GM21825 (cell line): ENCODE results near the gene CRTC3.
"Not testable (repeated sequence)": the region's sequence is repeated elsewhere in the genome, so short reads cannot be mapped to it uniquely, and the experiment has no call there.

Experiments used
- ATAC-seq: cut with Tn5 transposase; IDR thresholded peaks from one replicate; pipeline ENCODE4 v1.9.1; 2021; ENCODE audit warnings: mild to moderate bottlenecking, moderate library complexity; ENCODE audit not compliant: unreplicated experiment

The CRTC3 gene, protein sequence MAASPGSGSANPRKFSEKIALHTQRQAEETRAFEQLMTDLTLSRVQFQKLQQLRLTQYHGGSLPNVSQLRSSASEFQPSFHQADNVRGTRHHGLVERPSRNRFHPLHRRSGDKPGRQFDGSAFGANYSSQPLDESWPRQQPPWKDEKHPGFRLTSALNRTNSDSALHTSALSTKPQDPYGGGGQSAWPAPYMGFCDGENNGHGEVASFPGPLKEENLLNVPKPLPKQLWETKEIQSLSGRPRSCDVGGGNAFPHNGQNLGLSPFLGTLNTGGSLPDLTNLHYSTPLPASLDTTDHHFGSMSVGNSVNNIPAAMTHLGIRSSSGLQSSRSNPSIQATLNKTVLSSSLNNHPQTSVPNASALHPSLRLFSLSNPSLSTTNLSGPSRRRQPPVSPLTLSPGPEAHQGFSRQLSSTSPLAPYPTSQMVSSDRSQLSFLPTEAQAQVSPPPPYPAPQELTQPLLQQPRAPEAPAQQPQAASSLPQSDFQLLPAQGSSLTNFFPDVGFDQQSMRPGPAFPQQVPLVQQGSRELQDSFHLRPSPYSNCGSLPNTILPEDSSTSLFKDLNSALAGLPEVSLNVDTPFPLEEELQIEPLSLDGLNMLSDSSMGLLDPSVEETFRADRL

GRCh38 chr15:90529371-90530249 is at the start of gene CRTC3:
CRTC3 (plus strand) TSS chr15:90529923; CDS start chr15:90530072, 149 bp downstream.
- ATAC-seq = peak; percentile 80

- ATAC-seq = no peak
Observed at GRCh38 chr15:90481023-90481422, 48.7 kb upstream of the CRTC3 start.

- no peak for ATAC-seq
Observed at GRCh38 chr15:90482124-90483011, 47.4 kb upstream of the CRTC3 start.

- ATAC-seq = no peak
Observed at GRCh38 chr15:90483012-90483307, 46.8 kb upstream of the CRTC3 start.

DNA sequence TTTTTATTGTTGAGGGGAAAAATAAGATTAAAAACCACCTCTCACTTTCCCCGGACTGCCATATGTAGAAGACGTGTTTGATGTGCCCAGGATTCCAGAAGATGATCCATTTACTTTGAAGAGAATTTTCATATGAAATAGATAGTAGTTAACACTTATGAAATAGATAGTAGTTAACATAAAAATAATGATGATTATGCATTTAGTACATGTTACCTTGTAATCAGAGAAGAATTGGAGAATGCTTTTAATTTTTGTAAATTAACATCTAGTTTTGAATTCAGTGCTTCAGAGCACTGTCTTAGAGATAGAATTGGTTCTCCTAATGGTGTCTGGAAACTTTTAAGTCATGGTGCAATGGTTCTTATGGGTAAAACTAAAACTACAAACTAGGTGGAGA is 46.1 kb upstream of the CRTC3 start:
- ATAC-seq = no peak

GRCh38 chr15:90487186-90487585 is 42.5 kb upstream of the CRTC3 start:
- ATAC-seq = no peak

DNA sequence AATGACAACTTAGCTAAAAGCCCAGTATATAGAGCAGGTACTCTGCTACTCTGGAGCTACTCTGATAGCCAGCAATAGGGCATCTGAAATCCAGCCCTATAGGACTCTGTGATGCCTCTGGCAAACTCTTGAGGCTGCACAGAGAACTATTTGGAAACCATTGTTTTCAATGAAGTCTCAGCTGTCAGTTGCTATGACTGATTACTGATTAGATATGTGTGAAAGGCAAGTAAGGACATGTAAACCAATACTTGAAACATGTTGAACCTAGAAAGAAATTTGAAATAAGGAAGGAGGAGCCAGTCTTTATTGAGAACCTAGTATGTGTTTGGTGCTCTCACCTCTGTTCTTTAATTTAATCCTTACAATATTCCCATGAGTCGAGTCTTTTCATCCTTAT is 40.2 kb upstream of the CRTC3 start:
- ATAC-seq = no peak

GRCh38 chr15:90489944-90490343 is 39.8 kb upstream of the CRTC3 start:
- no peak for ATAC-seq

DNA sequence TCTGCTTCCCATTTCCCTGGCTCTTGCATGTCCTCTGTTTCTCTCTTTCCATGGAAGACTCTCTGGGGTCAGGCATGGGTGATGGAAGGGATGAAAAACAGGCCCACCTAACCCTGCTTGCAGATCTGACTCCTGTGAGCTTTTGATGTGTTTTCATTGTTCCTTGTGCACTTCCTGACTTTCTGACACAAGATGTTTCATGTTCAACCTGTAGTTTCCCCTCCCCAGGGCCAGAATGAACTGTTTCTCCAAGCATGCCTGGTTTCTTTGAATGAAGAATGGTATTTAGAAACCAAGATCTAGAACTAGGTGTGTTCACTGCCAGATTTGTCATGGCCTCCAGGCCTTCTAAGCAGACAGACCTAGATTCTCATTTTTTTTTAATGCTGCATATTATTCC is 36.1 kb upstream of the CRTC3 start:
- ATAC-seq = no peak

- no peak for ATAC-seq
Observed at GRCh38 chr15:90495067-90495466, 34.7 kb upstream of the CRTC3 start.

DNA sequence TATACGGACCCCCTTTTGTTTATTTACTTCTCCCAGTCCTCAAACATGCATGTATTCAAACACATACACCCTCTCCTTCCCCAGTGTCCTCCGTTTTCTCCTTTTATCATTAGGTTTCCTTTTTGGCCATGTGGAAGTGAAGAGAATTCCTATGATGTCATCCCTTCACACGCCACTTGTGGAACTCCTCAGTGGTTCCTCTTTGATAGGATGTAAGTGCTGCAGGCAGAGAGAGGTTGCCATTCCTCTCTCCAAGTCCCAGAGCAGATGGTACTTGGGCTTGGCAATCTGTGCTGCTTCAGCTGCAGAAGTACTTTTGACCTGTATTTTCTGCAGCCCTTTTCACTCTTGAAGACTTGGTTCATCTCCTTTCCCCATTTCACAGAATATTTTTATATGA is 32.9 kb upstream of the CRTC3 start:
- no peak for ATAC-seq

DNA sequence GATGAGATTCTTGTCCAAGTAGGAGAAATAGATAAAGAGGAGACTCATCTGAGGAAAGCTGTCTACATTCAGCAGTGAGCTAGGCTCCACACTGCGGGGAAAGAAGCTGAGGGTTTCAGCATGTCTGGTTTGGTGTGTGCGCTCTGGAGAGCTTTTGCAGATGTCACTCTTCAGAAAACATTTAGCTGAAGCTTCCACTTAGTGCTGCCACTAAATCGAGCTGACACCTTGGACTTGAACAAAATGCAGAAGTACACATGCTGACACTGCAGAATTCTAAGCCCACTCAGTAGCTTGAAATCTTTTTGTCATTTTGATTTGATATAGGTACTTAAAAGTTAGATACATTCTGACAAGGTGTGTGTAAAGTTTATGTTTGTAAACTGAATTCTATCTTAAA is 32.3 kb upstream of the CRTC3 start:
- no peak for ATAC-seq

GRCh38 chr15:90497912-90498311 is 31.8 kb upstream of the CRTC3 start:
- no peak for ATAC-seq

DNA sequence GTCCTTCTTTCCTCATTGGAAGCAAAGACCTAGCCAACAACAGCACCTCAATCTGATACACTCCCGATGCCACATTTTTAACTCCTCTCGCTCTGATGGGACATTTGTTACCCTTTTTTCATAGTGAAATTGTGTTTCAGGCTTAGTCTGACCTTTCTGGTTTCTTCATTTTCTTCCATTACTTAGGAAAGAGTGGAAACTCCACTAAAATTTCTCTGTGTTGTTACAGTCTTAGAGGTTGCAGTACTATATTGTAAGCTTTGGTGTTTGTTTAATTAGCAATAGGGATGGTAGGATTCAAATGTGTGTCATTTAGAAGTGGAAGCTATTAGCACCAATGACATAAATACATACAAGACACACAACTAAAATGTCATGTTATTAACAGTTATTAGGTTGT is 29.6 kb upstream of the CRTC3 start:
- no peak for ATAC-seq

- no peak for ATAC-seq
Observed at GRCh38 chr15:90501898-90502297, 27.8 kb upstream of the CRTC3 start.

- not testable (repeated sequence) for ATAC-seq
Observed at GRCh38 chr15:90510781-90511180, 18.9 kb upstream of the CRTC3 start.

- ATAC-seq = not testable (repeated sequence)
Observed at GRCh38 chr15:90511211-90511618, 18.5 kb upstream of the CRTC3 start.

DNA sequence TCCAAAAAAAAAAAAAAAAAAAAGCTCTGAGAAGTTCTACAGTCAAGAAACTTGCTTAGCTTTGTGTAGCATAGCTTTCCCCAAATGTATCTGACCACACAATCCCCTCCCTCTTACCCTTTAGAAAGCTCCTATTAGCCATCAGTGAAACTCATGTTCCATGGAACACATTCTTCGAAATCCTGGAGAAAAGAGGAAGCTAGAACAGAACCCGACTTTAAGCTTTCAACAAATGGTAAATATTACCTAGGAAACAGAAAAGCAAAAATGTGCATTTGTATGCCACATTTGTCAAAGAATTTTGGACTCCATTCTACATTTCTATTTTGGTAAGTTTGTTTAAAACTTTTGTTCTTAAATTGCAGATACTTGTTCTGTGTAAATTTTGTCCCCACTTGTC is 17.4 kb upstream of the CRTC3 start:
- no peak for ATAC-seq

DNA sequence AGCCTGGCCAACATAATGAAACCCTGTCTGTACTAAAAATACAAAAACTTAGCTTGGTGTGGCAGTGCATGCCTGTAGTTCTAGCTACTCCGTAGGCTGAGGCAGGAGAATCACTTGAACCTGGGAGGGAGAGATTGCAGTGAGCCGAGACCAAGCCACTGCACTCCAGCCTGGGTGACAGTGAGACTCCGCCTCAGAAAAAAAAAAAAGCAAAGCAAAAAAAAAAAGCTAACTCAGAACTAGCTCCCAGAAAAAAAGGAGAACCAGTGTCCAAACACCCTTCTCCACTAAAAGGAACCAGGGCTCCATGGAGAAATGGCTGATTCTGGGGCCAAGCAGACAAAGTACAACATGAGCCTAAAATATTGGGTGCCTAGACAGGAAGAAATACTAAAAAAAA is 16.7 kb upstream of the CRTC3 start:
- no peak for ATAC-seq

DNA sequence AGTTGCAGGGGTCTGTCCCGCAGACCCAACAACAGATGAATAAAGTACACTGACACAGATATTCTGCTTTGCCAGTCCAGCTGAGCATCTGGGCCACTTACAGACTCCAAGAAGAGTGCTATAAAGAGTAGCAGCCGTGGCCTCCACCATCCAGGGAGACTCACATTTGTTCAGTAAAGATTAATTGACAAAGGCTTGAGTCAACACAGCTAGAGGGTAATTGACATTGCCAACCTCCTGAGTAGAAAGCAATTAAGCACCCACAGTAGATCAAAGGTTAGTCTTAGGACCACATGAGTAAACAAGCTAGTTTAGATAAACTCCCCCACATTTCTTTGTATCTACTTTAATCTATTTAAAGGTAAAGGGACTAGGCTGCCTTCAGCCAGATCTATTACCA is 16.3 kb upstream of the CRTC3 start:
- no peak for ATAC-seq

DNA sequence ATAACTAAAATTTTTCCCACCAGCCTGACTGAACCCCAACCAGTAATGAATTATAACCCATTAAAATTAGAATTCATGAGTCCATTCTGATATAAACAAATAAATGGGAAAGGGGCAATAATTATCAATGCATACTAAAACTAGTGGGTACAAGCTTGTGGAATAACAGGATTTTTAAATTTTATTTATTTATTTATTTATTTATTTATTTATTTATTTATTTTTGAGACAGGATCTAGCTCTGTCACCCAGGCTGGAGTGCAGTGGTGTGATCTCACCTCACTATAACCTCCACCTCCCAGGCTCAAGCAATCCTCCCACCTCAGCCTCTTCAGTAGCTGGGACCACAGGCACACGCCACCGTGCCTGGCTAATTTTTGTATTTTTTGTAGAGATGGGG is 15.8 kb upstream of the CRTC3 start:
- not testable (repeated sequence) for ATAC-seq
